ENCODE data around the gene FOXO4. TPM values are rescaled to one million over a fixed set of nuclear protein-coding genes. Genes with fewer than 3 reads are reported as not detected.

Gene FOXO4
- total and polyA plus RNA-seq, 2 of the 13 experiments (the other 11 are each of a cell fraction or from before 2014, with no cell fraction given) = 5.1 to 5.7 TPM

DNA sequence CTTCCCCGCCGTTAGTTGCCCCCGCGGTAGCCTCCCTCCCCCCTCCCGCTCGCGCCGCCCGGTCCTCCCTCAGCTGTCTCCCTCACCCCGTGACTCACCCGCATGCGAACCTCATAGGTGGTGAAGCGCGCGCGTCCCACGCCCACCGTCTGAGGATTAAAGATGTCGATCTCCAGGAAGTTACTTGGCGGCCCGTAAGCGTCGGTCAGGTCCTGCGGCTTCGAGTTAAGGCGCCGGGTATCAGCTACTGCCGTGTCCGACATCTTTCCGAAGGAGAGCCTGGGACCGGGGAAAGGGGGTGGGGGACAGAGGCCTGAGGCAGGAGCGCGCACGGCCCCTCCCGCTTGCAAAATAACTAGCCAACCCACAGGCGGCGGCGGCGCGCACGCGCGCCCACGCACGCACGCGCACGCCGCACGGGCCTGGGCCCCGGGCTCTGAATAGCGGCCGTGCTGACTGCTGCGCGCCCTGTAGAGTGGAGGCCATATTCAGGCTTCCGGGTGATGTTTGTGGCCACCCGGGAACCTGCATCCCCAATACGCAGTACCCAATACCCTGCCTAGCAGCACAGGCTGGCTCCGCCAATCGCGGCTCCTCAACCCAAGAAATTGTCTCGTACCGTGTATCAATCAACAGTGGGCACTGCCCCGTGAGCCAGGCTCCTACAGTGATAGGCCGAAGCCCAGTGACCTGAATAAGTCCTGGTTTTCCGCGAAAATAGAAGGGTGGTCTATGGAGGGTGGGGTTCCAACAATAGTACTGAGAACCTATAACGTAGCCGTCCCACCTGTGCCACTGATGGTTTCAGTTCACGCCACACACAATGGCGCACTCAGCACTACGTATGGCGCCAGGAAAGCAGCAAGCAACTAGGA lies 27.4 kb upstream of the FOXO4 start, which contains the start of gene SNX12 (continued):
- no peak for TF ChIP-seq PCBP1 (IDR thresholded peaks at IDR 0.05; ENCODE audit: borderline replicate concordance, low read depth, low read length)
- peak; percentile 92 for TF ChIP-seq THAP11 (CRISPR knock-in tag; IDR thresholded peaks at IDR 0.05)
- no peak; the same call in 1 of the 2 replicates for TF ChIP-seq ARNT2 (CRISPR knock-in tag; IDR thresholded peaks at IDR 0.05; ENCODE audit: low read depth)
- TF ChIP-seq, protein P1, sequence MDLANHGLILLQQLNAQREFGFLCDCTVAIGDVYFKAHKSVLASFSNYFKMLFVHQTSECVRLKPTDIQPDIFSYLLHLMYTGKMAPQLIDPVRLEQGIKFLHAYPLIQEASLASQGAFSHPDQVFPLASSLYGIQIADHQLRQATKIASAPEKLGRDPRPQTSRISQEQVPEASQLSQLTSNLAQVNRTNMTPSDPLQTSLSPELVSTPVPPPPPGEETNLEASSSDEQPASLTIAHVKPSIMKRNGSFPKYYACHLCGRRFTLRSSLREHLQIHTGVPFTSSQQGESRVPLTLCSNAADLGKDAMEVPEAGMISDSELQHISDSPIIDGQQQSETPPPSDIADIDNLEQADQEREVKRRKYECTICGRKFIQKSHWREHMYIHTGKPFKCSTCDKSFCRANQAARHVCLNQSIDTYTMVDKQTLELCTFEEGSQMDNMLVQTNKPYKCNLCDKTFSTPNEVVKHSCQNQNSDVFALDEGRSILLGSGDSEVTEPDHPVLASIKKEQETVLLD (CRISPR knock-in tag; IDR thresholded peaks at IDR 0.05; ENCODE audit: low read depth) = peak; percentile 47; the same call in 1 of the 2 replicates
- no peak for TF ChIP-seq ZNF644 (CRISPR knock-in tag; IDR thresholded peaks at IDR 0.05; ENCODE audit: low read depth)
- TF ChIP-seq RBAK (CRISPR knock-in tag; IDR thresholded peaks at IDR 0.05) = no peak
- TF ChIP-seq ZNF446 (CRISPR knock-in tag; IDR thresholded peaks at IDR 0.05) = no peak
- TF ChIP-seq, protein P2, sequence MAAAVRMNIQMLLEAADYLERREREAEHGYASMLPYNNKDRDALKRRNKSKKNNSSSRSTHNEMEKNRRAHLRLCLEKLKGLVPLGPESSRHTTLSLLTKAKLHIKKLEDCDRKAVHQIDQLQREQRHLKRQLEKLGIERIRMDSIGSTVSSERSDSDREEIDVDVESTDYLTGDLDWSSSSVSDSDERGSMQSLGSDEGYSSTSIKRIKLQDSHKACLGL (CRISPR knock-in tag; IDR thresholded peaks at IDR 0.05) = no peak
- no peak for TF ChIP-seq KDM6A (CRISPR knock-in tag; IDR thresholded peaks at IDR 0.05; ENCODE audit: low read depth)
- TF ChIP-seq, protein P3, sequence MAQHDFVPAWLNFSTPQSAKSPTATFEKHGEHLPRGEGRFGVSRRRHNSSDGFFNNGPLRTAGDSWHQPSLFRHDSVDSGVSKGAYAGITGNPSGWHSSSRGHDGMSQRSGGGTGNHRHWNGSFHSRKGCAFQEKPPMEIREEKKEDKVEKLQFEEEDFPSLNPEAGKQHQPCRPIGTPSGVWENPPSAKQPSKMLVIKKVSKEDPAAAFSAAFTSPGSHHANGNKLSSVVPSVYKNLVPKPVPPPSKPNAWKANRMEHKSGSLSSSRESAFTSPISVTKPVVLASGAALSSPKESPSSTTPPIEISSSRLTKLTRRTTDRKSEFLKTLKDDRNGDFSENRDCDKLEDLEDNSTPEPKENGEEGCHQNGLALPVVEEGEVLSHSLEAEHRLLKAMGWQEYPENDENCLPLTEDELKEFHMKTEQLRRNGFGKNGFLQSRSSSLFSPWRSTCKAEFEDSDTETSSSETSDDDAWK (CRISPR knock-in tag; IDR thresholded peaks at IDR 0.05) = no peak
- TF ChIP-seq SP2 (CRISPR knock-in tag; IDR thresholded peaks at IDR 0.05) = peak; percentile 87
- TF ChIP-seq ZNF816 (CRISPR knock-in tag; IDR thresholded peaks at IDR 0.05; ENCODE audit: borderline replicate concordance) = no peak
- no peak for TF ChIP-seq GTF2F1 (IDR thresholded peaks at IDR 0.05; ENCODE audit: low read length)
- TF ChIP-seq TCF7 (IDR thresholded peaks at IDR 0.05; ENCODE audit: low read depth) = no peak
- TF ChIP-seq JUNB (CRISPR knock-in tag; IDR thresholded peaks at IDR 0.05; ENCODE audit: borderline replicate concordance) = no peak
- TF ChIP-seq, protein P4, sequence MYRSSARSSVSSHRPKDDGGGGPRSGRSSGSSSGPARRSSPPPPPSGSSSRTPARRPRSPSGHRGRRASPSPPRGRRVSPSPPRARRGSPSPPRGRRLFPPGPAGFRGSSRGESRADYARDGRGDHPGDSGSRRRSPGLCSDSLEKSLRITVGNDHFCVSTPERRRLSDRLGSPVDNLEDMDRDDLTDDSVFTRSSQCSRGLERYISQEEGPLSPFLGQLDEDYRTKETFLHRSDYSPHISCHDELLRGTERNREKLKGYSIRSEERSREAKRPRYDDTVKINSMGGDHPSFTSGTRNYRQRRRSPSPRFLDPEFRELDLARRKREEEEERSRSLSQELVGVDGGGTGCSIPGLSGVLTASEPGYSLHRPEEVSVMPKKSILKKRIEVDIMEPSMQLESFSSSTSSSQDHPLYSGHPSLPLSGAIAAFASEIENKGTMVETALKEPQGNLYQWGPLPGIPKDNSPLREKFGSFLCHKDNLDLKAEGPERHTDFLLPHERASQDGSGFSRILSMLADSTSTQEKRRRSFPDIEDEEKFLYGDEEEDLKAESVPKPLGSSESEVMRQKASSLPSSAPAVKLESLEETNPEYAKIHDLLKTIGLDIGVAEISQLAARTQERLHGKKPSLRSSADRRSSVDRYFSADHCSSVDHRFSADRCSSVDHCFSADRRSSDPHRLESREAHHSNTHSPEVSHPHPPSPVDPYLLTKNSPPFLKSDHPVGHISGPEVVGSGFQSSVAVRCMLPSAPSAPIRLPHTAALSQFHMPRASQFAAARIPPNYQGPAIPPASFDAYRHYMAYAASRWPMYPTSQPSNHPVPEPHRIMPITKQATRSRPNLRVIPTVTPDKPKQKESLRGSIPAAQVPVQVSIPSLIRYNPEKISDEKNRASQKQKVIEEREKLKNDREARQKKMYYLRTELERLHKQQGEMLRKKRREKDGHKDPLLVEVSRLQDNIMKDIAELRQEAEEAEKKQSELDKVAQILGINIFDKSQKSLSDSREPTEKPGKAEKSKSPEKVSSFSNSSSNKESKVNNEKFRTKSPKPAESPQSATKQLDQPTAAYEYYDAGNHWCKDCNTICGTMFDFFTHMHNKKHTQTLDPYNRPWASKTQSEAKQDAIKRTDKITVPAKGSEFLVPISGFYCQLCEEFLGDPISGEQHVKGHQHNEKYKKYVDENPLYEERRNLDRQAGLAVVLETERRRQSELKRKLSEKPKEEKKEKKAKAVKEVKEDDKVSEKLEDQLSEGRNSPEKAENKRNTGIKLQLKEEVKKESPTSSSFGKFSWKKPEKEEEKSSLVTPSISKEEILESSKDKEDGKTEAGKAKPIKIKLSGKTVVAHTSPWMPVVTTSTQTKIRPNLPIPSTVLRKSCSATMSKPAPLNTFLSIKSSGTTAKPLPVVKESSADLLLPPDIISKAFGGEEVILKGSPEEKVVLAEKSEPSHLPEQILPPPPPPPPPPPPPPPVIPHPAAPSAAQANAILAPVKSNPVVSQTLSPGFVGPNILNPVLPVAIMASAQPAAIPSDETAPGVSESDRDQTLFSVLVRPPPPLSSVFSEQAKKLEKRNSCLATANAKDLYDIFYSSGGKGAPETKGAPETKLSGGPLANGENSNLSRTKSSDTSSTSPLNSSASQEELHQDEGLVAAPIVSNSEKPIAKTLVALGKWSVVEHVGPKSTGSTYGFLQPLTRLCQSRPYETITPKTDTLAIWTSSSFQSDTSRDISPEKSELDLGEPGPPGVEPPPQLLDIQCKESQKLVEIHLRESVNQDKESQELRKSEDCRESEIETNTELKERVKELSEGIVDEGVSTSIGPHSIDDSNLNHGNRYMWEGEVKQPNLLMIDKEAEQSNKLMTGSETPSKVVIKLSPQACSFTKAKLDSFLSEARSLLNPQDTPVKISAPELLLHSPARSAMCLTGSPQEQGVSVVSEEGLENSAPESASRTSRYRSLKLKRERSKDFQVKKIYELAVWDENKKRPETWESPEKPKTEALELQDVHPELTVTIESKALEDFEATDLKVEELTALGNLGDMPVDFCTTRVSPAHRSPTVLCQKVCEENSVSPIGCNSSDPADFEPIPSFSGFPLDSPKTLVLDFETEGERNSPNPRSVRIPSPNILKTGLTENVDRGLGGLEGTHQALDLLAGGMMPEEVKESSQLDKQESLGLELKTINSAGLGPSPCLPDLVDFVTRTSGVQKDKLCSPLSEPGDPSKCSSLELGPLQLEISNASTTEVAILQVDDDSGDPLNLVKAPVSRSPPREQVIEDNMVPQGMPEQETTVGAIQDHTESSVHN (CRISPR knock-in tag; IDR thresholded peaks at IDR 0.05) = no peak
- TF ChIP-seq CEBPG (CRISPR knock-in tag; IDR thresholded peaks at IDR 0.05) = no peak
- TF ChIP-seq HNF4A (CRISPR knock-in tag; IDR thresholded peaks at IDR 0.05) = no peak
- TF ChIP-seq CBFB (CRISPR knock-in tag; IDR thresholded peaks at IDR 0.05) = peak; percentile 83; the same call in 1 of the 2 replicates

Data from HepG2 (cell line).